CD14-positive monocyte (primary cell): ENCODE results near the gene NMU. TPM values are rescaled to one million over a fixed set of nuclear protein-coding genes. Genes with fewer than 3 reads are reported as not detected.
"Not testable (repeated sequence)": the region's sequence is repeated elsewhere in the genome, so short reads cannot be mapped to it uniquely, and the experiment has no call there.

Source experiments
- DNase-seq, 3 donors: peaks; one replicate each; pipeline ENCODE4 v3.0.0-alpha.2; 2011 to 2022
- H2AFZ ChIP-seq: 2 replicates; pipeline ENCODE4 v1.6.0; 2012; ENCODE audit warnings: mild to moderate bottlenecking, low read depth, low read length, inconsistent platforms; ENCODE audit not compliant: insufficient read depth, poor library complexity, severe bottlenecking
- H3K27ac ChIP-seq, 2 donors: 1 replicate in 1 of 2; 2 replicates in 1 of 2; pipeline ENCODE4 v1.5.1; 2012 to 2013; ENCODE audit warnings: low read length in 2 of 2, control low read depth in 1 of 2, inconsistent platforms in 1 of 2, low read depth in 1 of 2, mild to moderate bottlenecking in 1 of 2
- H3K27me3 ChIP-seq, 2 donors: one replicate each; pipeline versions ENCODE4 v1.6.0 to v1.6.1; 2011 to 2013; ENCODE audit warnings: low read length in 2 of 2; ENCODE audit not compliant: control insufficient read depth in 2 of 2, insufficient read depth in 2 of 2
- H3K36me3 ChIP-seq, 2 donors: replicated peaks in 1 of 2; 1 replicate in 1 of 2; 2 replicates in 1 of 2; pipeline versions ENCODE4 v1.5.1 to v1.6.1; 2012 to 2013; ENCODE audit warnings: low read length in 2 of 2, control low read depth in 1 of 2, inconsistent platforms in 1 of 2, mild to moderate bottlenecking in 1 of 2; ENCODE audit not compliant: insufficient read depth in 2 of 2, control insufficient read depth in 1 of 2
- H3K4me1 ChIP-seq, 2 donors: 1 replicate in 1 of 2; 2 replicates in 1 of 2; pipeline versions ENCODE4 v1.5.1 to v1.6.1; 2012 to 2013; ENCODE audit warnings: low read length in 2 of 2, control low read depth in 1 of 2, inconsistent platforms in 1 of 2, mild to moderate bottlenecking in 1 of 2, moderate library complexity in 1 of 2; ENCODE audit not compliant: insufficient read depth in 2 of 2, control insufficient read depth in 1 of 2
- H3K4me2 ChIP-seq: replicated peaks from 2 replicates; pipeline ENCODE3; 2012; ENCODE audit warnings: low read length, moderate library complexity, mild to moderate bottlenecking; ENCODE audit not compliant: poor library complexity, severe bottlenecking; ENCODE audit errors: extremely low read depth
- H3K4me3 ChIP-seq, 3 experiments: fragments of 200-600 bp in 1 of 3; sonication (generic) in 1 of 3; replicated peaks in 1 of 3; 1 replicate in 2 of 3; 2 replicates in 1 of 3; pipeline ENCODE4 v1.5.1; 2011 to 2013; ENCODE audit warnings: low read length in 3 of 3, mild to moderate bottlenecking in 3 of 3, control low read depth in 2 of 3, low read depth in 2 of 3, inconsistent platforms in 1 of 3, moderate library complexity in 1 of 3
- H3K79me2 ChIP-seq: 2 replicates; pipeline ENCODE4 v1.6.0; 2012; ENCODE audit warnings: mild to moderate bottlenecking, control low read depth, inconsistent platforms, low read length, moderate library complexity; ENCODE audit not compliant: insufficient read depth
- H3K9ac ChIP-seq: 2 replicates; pipeline ENCODE4 v1.6.0; 2017; ENCODE audit warnings: low read length, mild to moderate bottlenecking; ENCODE audit not compliant: insufficient read depth, poor library complexity, severe bottlenecking
- H3K9me3 ChIP-seq, 2 donors: replicated peaks in 1 of 2; 1 replicate in 1 of 2; 2 replicates in 1 of 2; pipeline versions ENCODE4 v1.5.1 to v1.6.1; 2012 to 2013; ENCODE audit warnings: low read length in 2 of 2, control low read depth in 1 of 2; ENCODE audit not compliant: control insufficient read depth in 1 of 2, insufficient read depth in 1 of 2
- H4K20me1 ChIP-seq: 2 replicates; pipeline ENCODE4 v1.6.0; 2012; ENCODE audit warnings: mild to moderate bottlenecking, low read length, control low read depth, moderate library complexity; ENCODE audit not compliant: insufficient read depth
- H3K27ac Mint-ChIP-seq, 7 donors: one replicate each; pipeline ENCODE4 v1.8.0; 2020; ENCODE audit warnings: mild to moderate bottlenecking in 7 of 7, mixed read lengths in 7 of 7, moderate library complexity in 6 of 7, inconsistent platforms in 2 of 7
- H3K27me3 Mint-ChIP-seq, 3 donors: one replicate each; pipeline ENCODE4 v1.8.0; 2021 to 2022; ENCODE audit warnings: low read depth in 3 of 3, mild to moderate bottlenecking in 3 of 3, mixed read lengths in 3 of 3, moderate library complexity in 3 of 3, inconsistent platforms in 1 of 3
- H3K36me3 Mint-ChIP-seq, 2 donors: one replicate each; pipeline ENCODE4 v1.8.0; 2020; ENCODE audit warnings: mixed read lengths in 2 of 2, inconsistent platforms in 1 of 2, mild to moderate bottlenecking in 1 of 2
- H3K4me1 Mint-ChIP-seq: one replicate; pipeline ENCODE4 v1.8.0; 2020; ENCODE audit warnings: mild to moderate bottlenecking, mixed read lengths
- H3K4me3 Mint-ChIP-seq, 2 donors: one replicate each; pipeline ENCODE4 v1.8.0; 2020; ENCODE audit warnings: mild to moderate bottlenecking in 2 of 2, mixed read lengths in 2 of 2, moderate library complexity in 1 of 2
- H3K9me3 Mint-ChIP-seq, 7 donors: one replicate each; pipeline ENCODE4 v1.8.0; 2020 to 2022; ENCODE audit warnings: mixed read lengths in 7 of 7, mild to moderate bottlenecking in 6 of 7, moderate library complexity in 6 of 7, inconsistent platforms in 2 of 7
- CTCF ChIP-seq: fragments of 200-600 bp; IDR thresholded peaks from one replicate; pipeline ENCODE4 v1.8.0; 2022; ENCODE audit warnings: antibody characterized with exemption, mild to moderate bottlenecking
- WGBS: methylation state at CpG from one replicate; pipeline ENCODE4 v1.1.5; 2013; ENCODE audit warnings: missing lambda C conversion rate; ENCODE audit not compliant: insufficient coverage; 5-methylcytosine and 5-hydroxymethylcytosine counted together
- intact Hi-C, 2 donors: fragments of 100-400 bp; cut with micrococcal nuclease; formaldehyde crosslinking; loops; one replicate each; pipeline versions ENCODE4 v1.15.0 to v1.15.1; 2023
- polyA plus RNA-seq, 3 donors: library from polyadenylated mRNA; depleted of rRNA in 1 of 3; unstranded in 2 of 3; stranded (reverse) in 1 of 3; fragments of 300-500 nt in 2 of 3; fragments of >200 nt in 1 of 3; fragmentation: Illumina TruSeq in 2 of 3; gene quantifications; 1 replicate in 2 of 3; 2 replicates in 1 of 3; pipeline ENCODE4 v1.2.3, GENCODE V29; 2012 to 2021

NMU gene
- polyA plus RNA-seq, 3 donors: not detected

GRCh38 chr4:55592014-55592413, 44.1 kb downstream of the NMU start, which contains the start of gene PDCL2:
Gene PDCL2 (minus strand): TSS chr4:55592245. CDS start chr4:55592109, 136 bp downstream.
- H3K27ac Mint-ChIP-seq: no peak within 1 kb of the TSS
- H3K36me3 ChIP-seq: no peaks in the 10 kb centered on the region
- WGBS: 93% methylated on average over 24 of the region's 24 CpGs
- intact Hi-C loops: no loop called here
- H3K79me2 ChIP-seq: no peaks in the 10 kb centered on the region
- no peak for TF ChIP-seq CTCF
- no peaks in the 10 kb centered on the region for H3K36me3 Mint-ChIP-seq
- no peak for DNase-seq
- H3K27me3 ChIP-seq: peaks cover 0 to 3% of the 10 kb centered on the region in 2 donors
- H3K4me1 Mint-ChIP-seq: no peaks in the 10 kb centered on the region
- no peak within 1 kb of the TSS for H3K9ac ChIP-seq
- peaks cover 0 to 10% (median 5%) of the 10 kb centered on the region in 3 donors for H3K27me3 Mint-ChIP-seq
- H3K4me1 ChIP-seq: no peaks in the 10 kb centered on the region
- no peak within 1 kb of the TSS for H2AFZ ChIP-seq
- no peak within 1 kb of the TSS for H3K4me3 Mint-ChIP-seq
- H3K4me2 ChIP-seq: no peak within 1 kb of the TSS
- no peaks in the 10 kb centered on the region for H4K20me1 ChIP-seq
- no peak within 1 kb of the TSS for H3K27ac ChIP-seq
- peaks cover 7 to 17% (median 11%) of the 10 kb centered on the region in 7 donors for H3K9me3 Mint-ChIP-seq
- H3K4me3 ChIP-seq: no peak within 1 kb of the TSS
- peaks cover 3 to 12% of the 10 kb centered on the region in 2 donors for H3K9me3 ChIP-seq

GRCh38 chr4:55588160-55588559, 47.9 kb downstream of the NMU start:
- no peak overlapping the region for H3K4me3 Mint-ChIP-seq
- peaks cover 9 to 22% (median 13%) of the 10 kb centered on the region in 7 donors for H3K9me3 Mint-ChIP-seq
- 100% methylated on average over 2 of the region's 2 CpGs for WGBS
- H3K79me2 ChIP-seq: no peaks in the 10 kb centered on the region
- H3K27ac ChIP-seq: no peak overlapping the region
- intact Hi-C loops: no loop called here
- H2AFZ ChIP-seq: no peak overlapping the region
- peaks cover 0 to 6% (median 5%) of the 10 kb centered on the region in 3 donors for H3K27me3 Mint-ChIP-seq
- H3K27ac Mint-ChIP-seq: no peak overlapping the region
- H3K4me2 ChIP-seq: no peak overlapping the region
- H3K9me3 ChIP-seq: peaks cover 3 to 12% of the 10 kb centered on the region in 2 donors
- H3K9ac ChIP-seq: no peak overlapping the region
- H3K4me1 Mint-ChIP-seq: no peaks in the 10 kb centered on the region
- TF ChIP-seq CTCF: no peak
- no peak for DNase-seq
- H4K20me1 ChIP-seq: no peaks in the 10 kb centered on the region
- no peaks in the 10 kb centered on the region for H3K36me3 Mint-ChIP-seq
- no peaks in the 10 kb centered on the region for H3K27me3 ChIP-seq
- H3K4me1 ChIP-seq: no peaks in the 10 kb centered on the region
- H3K4me3 ChIP-seq: no peak overlapping the region
- H3K36me3 ChIP-seq: no peaks in the 10 kb centered on the region

- H3K4me3 Mint-ChIP-seq, H3K36me3 Mint-ChIP-seq, H3K79me2 ChIP-seq, H3K4me3 ChIP-seq, H3K4me2 ChIP-seq, H3K27me3 Mint-ChIP-seq, H3K27ac ChIP-seq, H3K4me1 Mint-ChIP-seq, H3K27ac Mint-ChIP-seq, DNase-seq, H4K20me1 ChIP-seq, H3K9ac ChIP-seq, H3K36me3 ChIP-seq, H3K9me3 ChIP-seq, H3K27me3 ChIP-seq, H2AFZ ChIP-seq, intact Hi-C loops: not testable (repeated sequence)
- no CpG with 5 or more reads among the region's 2 CpGs for WGBS
- peaks cover 10 to 16% of the 10 kb centered on the region in 2 donors for H3K4me1 ChIP-seq
- H3K9me3 Mint-ChIP-seq: peaks cover 3 to 15% (median 9%) of the 10 kb centered on the region in 7 donors
Observed at GRCh38 chr4:55582773-55583172, 53.3 kb downstream of the NMU start.
